SKM-1 (cell line): ENCODE measurements around the gene NHERF2.

Source experiments
- DNase-seq: peaks from one replicate; lab custom pipeline; 2025; ENCODE audit not compliant: unreplicated experiment; lab: John Stamatoyannopoulos, UW

The NHERF2 gene

DNA sequence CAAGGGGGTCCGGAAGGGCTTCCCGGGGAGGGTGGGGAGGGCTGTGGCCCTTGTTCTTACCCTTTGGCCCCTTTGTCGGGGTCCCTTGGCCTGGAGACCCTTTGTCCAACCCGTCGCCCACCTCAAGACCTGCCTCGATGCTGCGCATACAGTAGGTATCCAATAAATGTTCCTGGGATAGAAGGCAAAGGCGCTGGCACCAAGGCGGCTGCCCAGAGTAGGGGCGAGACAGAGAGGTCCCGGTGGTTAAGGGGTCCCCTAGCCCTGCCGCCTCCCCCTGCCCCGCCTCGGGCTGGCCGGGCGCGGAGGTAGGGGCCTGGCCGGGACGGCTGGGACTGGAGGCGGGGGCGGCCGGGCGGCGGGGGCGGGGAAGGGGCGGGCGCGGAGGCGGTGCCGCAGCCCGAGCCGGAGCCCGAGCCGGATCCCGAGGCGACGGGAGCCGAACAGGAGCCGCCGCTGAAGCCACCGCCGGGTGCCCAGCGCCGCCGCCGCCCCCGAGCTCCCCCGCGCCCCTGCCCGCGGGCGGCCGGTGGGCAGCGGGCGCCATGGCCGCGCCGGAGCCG, at the start of gene NHERF2:
TSS of gene NHERF2 (plus strand) at position 442 of the 563 bp plus-strand sequence. CDS start at position 546, 104 bp downstream.
- no peak for DNase-seq

DNA sequence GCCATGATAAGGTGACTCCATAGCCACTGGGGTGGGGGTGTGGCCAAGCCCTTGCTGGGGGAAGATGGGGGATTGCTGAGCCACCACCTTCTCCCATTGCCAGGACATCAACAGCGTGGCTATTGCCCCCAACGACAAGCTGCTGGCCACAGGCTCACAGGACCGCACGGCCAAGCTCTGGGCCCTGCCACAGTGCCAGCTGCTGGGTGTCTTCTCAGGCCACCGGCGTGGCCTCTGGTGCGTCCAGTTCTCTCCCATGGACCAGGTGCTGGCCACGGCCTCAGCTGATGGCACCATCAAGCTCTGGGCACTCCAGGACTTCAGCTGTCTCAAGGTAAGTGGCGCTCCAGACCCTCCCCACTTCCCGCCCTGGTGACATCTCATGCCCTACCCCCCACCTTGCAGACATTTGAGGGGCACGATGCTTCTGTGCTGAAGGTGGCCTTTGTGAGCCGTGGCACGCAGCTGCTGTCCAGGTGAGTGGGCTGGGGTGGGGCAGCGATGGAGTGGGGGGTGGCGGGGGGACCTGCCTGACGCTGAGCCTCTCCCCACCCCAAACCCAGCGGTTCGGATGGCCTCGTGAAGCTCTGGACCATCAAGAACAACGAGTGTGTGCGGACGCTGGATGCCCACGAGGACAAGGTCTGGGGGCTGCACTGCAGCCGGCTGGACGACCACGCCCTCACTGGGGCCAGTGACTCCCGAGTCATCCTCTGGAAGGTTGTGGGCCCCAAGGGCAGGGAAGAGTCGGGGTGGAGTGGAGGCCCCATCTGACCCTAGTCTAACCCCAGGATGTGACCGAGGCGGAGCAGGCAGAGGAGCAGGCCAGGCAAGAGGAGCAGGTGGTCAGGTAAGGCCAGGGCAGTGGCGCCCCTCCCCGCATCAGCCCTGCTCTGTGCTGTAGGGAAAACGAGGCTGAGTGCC, 49.5 kb upstream of the NHERF2 start:
- DNase-seq = no peak

DNA sequence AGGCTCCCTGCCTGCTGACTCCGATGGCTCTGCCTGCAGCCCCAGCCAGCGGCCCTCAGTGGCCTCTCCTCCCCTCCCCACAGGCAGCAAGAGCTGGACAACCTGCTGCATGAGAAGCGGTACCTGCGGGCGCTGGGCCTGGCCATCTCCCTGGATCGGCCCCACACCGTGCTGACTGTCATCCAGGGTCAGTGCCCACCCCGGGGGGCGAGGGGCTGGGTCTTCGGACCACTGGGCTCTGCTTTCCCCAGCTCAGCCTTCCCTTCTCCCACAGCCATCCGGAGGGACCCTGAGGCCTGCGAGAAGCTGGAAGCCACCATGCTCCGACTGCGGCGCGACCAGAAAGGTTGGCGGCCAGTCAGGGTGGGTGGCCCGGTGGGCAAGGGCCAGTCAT, 48.8 kb upstream of the NHERF2 start:
- DNase-seq = no peak

DNA sequence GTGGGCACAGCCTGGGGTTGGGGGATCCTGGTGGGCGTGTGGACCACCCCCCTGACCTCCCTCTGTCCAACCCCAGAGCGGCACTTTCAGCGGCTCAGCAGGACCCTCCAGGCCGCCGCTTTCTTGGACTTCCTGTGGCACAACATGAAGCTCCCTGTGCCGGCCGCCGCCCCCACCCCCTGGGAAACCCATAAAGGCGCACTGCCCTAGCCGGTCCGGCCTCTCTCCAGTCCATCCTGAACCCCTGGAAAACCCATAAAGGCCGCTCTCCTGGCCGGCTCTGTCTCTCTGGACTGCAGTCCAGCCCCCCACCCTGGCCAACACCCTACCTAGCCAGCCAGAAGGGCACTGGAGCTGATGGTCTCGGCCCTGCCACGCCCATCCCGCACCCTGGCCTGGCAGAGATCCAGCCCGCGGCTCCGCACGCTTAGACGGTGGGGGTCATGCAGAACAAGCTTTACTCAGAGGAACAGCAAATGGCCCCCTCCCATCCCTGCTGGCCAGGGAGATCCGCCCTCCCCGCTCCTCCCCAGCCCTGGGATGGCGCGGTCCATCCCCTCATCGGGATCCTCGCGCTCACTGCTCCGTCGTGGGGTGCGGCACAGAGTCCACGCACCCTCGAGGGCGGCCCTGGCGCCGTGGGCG, 48.1 kb upstream of the NHERF2 start:
- DNase-seq = no peak

DNA sequence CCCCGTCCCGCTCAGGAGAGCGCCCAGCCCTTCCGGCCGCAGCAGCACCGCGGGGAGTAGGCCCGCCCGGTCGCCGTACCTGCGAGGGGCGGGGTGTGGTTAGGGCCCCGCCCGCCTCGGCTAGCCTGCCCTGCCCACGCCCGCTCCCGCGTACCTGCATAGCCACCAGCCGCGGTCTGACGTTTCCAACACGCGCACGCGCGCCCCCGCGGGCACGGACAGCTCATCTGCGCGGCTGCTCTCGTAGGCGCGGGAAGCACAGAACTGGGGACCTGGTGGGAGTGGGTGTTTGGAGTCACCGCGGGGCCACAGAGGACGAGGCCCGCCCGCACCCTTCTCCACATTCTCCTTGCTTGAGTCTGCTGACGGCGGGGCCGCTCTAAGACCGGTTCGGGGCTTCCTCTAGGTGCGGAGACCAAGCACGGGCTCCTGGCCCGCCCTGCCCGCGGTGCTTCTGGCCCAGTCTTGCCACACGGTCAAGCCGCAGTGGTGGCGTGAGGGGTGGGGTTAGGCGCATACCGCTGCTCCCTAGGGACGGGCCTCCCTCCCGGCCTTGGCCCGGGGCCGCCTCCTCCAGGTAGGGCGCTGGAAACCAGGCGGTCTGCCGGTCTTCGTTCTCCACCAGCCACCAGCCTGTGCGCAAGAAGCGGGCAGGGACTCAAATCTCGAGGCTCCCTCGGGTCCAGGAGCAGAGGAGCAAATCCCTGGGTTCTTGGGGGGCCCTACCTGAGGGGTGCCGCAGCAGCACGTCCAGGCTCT, 47.3 kb upstream of the NHERF2 start:
- no peak for DNase-seq

DNA sequence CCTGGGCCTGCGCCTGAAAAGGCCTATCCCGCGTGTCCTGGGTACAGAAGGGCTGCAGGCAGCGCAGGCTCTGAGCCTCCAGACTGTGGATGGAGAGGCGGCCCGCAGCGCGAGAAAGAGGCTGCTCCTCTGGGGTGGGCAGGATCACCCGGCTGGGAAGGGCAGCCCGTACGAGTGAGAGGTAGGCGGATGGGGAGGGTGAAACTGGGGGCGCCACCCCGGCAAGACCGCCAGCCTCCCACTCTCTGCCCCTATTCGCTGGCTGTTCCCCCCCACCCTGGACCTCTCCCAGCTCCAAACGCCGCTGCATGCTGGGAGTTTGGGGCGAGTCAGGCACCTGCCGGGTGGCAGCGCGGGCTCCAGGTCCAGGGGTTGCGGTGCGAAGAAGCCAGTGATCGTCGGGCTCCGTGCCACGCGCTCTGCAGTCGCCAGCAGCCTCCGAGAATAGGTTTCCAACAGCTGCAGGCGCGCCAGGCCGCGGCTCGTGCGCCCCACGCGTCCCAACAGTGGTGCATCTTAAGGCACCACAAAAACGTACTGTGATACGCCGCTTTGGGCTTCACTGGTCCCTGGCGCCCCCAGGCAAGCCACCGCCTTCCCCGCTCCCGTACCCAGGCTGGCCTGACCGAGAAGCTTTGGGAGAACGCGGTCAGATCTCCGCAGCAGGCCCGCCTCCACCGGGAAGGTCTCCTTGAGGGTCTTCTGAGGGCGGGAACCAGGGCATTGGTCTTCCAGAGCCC, 46.5 kb upstream of the NHERF2 start:
- no peak for DNase-seq

DNA sequence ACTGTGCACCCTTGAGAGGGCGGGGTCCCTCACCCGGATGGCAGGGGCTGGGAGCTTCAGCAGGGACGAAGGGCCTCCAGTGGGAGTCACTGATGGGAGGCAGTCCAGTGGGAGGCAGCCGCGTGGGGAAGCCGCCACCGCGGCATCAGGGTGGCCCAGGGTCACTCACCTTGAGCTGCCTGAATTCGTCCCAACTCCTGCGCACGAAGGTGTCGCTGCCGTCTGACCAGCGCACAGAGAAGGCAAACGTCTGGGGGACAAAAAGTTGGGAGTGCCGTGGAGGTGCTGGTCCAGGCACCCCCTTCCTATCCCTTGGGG, 46.0 kb upstream of the NHERF2 start:
- DNase-seq = no peak

DNA sequence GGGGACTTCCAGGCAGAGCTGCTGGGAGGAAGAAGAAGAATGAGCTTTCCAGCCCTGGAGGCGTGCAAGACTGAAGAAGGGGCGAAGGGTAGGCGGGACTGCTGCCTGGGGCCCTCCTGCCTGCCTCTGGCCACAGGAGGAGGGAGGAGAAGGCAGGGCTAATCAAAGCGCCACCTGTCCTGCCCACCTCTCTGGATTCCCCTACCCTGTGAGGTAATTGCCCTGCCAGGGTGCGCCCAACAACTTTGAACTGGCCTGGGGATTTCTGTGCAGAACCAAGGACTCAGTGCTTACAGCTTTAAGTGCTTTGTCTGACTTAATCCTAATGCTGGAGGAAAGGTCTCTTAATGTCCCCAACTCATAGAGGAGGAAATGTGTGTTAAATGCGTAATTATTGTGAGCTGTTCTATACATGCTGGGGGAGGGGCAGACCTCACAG, 45.3 kb upstream of the NHERF2 start, which contains the start of gene NOXO1:
TSS of gene NOXO1 (minus strand) at position 72 of the 439 bp plus-strand sequence. CDS start 290 bp downstream, outside the sequence.
- no peak for DNase-seq

DNA sequence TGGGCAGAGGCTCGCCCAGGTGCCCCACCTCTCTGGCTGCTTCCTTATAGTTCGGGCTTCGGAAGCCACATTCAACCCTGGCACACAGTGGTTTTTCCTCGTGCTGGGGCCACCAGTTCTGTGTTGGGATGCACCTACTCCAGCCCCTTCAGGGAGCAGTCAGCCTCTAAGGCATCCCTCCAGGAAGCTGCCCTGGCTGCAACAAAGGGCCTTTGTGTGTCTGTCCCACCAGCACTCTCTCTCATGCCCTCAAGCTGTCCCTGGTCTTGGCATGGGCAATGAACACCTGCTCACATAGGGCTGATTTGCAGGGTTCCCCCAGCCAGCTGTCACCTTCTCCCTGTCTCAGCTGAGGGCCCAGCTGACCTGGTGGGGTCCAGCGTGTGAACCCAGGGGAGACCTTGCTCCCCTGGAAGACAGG, 44.7 kb upstream of the NHERF2 start:
- DNase-seq = no peak

DNA sequence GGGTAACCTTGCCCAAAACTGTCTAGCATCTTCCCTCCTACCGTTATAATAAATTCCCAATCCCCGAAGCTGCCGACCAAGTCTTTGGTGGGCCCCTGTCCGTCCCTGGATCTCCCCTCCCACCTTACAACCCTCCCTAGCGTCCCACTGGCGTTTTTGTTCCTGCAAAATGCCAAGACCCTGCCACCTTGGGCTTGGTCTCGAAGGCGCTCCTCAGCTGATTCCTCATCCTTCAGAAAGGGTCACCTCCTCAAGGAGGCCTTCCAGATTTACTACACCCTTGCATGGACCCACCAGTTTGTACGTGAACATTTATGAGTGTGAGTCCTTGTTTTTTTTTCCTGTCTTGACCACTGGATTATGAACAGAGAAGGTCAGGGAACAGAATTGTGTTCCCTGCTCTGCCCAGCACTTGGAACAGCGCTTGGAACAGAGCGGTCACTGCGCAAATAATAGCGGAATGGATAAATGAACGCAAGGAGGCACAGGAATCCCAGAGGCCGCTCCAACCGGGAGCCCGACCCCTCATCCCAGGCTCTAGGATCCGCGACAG, 43.6 kb upstream of the NHERF2 start:
- DNase-seq = no peak

DNA sequence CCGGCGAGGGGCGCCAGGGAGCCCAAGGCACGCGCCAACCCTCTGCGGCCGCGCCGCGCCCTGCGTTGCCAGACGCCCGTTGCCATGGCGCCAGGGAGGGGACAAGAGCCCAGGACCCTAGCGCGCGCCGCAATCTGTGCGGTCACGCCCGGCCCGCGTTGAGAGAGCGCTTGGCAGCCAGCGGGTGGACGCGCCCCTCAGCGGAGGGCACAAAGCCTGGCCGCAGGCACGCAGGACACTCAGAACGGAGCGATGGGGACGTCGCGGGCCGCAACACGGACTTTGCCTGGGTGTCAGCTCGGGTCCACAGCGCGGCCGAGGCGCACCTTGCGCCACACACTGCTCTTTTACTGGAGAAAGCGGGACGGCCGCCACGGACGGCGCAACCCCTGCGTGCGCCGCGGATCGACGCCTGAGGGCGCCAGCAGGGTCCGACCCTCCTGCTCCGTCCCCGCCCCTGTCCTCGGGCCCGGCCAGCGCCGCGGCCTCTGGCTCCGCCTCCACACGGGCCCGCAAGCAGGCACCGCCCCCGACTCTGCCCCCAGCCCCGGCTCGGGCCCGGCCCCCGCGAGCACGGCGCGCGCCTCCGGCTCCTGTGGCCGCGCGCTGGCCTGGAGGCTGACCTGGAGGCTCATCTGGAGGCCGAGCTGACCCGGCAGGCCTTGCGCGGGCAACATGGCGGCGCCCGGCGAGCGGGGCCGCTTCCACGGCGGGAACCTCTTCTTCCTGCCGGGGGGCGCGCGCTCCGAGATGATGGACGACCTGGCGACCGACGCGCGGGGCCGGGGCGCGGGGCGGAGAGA, 43.0 kb upstream of the NHERF2 start, which contains the start of gene GFER:
TSS of gene GFER (plus strand) at position 650 of the 803 bp plus-strand sequence. CDS start at position 676, 26 bp downstream.
- DNase-seq = peak; percentile 83

DNA sequence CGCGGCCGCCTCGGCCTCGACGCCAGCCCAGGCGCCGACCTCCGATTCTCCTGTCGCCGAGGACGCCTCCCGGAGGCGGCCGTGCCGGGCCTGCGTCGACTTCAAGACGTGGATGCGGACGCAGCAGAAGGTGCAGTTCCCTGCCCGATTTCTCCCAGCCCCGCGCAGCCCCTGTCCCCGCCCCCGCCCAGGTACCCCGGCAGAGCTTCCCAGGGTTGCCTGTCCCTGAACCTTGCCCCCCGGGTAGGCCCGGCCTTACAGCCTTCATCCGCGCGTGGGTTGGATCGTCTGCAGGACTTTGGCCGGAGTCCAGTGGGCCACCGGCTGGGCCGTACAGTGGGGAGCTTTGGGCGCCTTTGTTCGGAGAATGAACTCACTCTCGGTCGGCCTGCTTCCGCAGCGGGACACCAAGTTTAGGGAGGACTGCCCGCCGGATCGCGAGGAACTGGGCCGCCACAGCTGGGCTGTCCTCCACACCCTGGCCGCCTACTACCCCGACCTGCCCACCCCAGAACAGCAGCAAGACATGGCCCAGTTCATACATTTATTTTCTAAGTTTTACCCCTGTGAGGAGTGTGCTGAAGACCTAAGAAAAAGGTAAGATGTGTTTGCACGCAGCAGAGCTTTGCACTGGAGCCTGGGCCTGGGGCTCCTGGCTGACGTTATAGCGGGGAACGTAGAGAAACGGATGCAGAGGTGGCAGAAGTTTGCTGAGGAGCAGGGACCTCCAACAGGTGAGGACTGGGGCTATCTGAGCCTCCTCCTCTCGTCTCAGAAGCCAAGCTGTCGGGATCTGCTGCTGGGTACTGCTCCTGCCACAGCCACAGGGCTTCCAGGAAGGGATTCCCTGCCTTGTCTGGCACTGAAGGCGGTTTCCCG, 42.1 kb upstream of the NHERF2 start:
- no peak for DNase-seq

DNA sequence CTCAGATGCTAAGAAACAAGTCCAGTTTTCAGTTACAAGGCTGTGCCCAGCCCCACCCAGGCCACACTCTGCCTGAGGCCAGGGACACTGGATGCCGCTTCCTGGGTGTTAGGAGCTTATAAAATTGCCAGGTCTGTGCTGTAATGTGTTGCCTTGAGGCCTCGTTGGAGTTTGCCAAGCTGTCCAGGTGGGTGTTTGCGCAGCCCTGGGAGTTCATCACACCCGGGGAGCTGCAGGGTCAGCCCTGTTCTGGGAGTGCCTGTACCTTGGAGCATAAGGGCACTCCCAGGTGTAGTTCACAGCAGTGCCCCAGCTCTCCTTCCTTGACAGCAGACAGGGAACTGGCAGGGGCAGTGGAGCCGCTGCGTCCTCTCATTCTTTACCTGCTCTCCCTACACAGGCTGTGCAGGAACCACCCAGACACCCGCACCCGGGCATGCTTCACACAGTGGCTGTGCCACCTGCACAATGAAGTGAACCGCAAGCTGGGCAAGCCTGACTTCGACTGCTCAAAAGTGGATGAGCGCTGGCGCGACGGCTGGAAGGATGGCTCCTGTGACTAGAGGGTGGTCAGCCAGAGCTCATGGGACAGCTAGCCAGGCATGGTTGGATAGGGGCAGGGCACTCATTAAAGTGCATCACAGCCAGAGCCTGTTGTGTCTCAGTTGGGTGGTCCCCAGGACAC, 41.1 kb upstream of the NHERF2 start:
- no peak for DNase-seq

DNA sequence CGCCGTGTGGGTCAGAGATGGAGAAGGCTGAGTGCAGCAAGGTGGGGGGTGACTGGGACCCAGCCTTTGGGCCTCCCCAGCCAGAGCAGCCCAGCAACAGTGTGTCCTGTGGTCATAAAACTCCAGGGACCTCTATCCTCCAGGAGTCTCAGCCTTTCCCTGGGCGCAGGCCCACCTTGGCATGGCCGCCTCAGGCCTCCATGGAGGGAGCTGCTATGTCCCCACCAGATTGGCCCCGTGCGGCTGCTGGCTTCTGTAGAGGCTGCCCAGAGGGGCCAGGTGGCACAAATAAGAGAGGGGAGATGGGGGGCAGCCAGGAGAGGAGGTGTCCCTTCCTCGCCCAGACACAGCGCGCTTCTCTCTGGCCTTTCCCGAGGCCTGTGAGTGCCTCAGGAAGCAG, 39.5 kb upstream of the NHERF2 start:
- no peak for DNase-seq

DNA sequence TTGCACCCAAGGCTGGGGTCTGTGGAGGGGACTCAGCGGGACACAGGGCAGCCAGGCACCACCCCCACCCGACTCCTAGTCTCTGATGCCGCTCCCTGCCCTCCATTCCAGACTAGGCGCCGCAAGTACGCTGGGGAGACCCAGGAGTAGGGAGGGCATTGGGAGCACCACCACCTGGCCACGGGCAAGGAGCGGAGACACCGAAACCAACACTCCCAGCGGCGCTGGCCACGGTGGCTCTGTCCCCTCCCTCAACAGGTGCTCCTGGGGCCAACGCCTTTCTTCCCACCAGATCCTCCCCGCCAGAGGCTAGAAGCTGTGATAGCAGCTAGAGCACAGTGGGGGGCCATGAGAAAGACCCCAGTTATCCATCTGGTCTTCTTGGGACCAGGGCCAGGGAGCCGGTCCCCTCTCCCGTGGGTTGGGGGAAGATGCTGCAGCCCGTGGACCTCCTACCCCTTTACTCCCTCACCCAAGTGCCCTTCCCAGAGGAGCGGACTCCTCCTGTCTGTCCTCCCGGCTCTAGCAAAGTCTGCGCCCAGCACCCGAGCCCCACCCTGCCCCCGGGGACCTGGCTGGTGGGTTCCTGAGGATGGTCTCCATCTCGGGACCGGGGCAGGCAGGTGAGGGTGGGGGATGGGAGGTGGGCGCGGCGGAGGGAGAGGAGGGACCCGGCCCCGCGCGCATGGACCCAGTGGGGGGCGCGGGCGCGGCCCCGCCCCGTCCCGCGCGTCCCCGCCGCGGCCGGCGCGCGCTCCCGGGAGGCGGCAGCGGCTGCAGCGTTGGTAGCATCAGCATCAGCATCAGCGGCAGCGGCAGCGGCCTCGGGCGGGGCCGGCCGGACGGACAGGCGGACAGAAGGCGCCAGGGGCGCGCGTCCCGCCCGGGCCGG, 37.2 kb upstream of the NHERF2 start, which contains the start of gene SYNGR3:
TSS of gene SYNGR3 (plus strand) at position 762 of the 892 bp plus-strand sequence. CDS start 133 bp downstream, outside the sequence.
- no peak for DNase-seq

DNA sequence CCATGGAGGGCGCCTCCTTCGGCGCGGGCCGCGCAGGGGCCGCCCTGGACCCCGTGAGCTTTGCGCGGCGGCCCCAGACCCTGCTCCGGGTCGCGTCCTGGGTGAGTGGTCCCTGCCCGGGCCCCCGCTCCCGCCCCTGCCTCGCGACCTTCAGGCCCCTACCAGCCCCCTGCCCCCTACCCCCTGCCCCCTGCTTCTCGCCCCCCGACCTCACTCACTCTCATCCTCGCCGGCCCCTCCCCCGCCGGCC, 36.7 kb upstream of the NHERF2 start:
- DNase-seq = no peak
